WTC11 (cell line): ENCODE measurements around the gene MAML3. TPM values are rescaled to one million over a fixed set of nuclear protein-coding genes. Genes with fewer than 3 reads are reported as not detected.

Experiments used
- ATAC-seq: fragments of 200-7000 bp; cut with Tn5 transposase; 2 replicates; pipeline ENCODE4 v1.10.0; 2021; ENCODE audit warnings: mild to moderate bottlenecking, moderate library complexity
- CTCF ChIA-PET: fragments of 300-600 bp; sonication (Branson Sonifier 250); formaldehyde crosslinking; loops from one replicate; lab custom pipeline; 2021; ENCODE audit warnings: antibody characterized with exemption; lab: Charles Lee
- POLR2A ChIA-PET: fragments of 350-600 bp; sonication (Branson Sonifier 250); formaldehyde crosslinking; loops from one replicate; lab custom pipeline; 2021; ENCODE audit warnings: antibody characterized with exemption; lab: Charles Lee
- DNase-seq: peaks from one replicate; pipeline ENCODE4 v3.0.0; 2021; ENCODE audit warnings: low spot score
- H3K27ac Mint-ChIP-seq: 2 replicates; pipeline ENCODE4 v1.8.0; 2021; ENCODE audit warnings: mixed read lengths
- H3K27me3 Mint-ChIP-seq: 2 replicates; pipeline ENCODE4 v1.8.0; 2021; ENCODE audit warnings: low read depth, mild to moderate bottlenecking, moderate library complexity, mixed read lengths
- H3K36me3 Mint-ChIP-seq: 2 replicates; pipeline ENCODE4 v1.8.0; 2021; ENCODE audit warnings: mixed read lengths
- H3K4me1 Mint-ChIP-seq: 2 replicates; pipeline ENCODE4 v1.8.0; 2022; ENCODE audit warnings: mixed read lengths
- H3K4me3 Mint-ChIP-seq: 2 replicates; pipeline ENCODE4 v1.8.0; 2021; ENCODE audit warnings: mild to moderate bottlenecking, moderate library complexity, mixed read lengths
- H3K9me3 Mint-ChIP-seq: 2 replicates; pipeline ENCODE4 v1.8.0; 2021; ENCODE audit warnings: mixed read lengths
- AR ChIP-seq: fragments of 250-450 bp; sonication (Bioruptor Pico); IDR thresholded peaks from 2 replicates; pipeline ENCODE4 v1.9.0; 2021; ENCODE audit warnings: mild to moderate bottlenecking
- ATF6 ChIP-seq: sonication (generic); formaldehyde crosslinking; IDR thresholded peaks from 2 replicates; pipeline ENCODE4 v1.8.1; 2023; ENCODE audit warnings: mild to moderate bottlenecking, missing genetic modification reagents
- CBFB ChIP-seq: sonication (generic); formaldehyde crosslinking; IDR thresholded peaks from 2 replicates; pipeline ENCODE4 v1.8.1; 2022; ENCODE audit warnings: mild to moderate bottlenecking, low read depth, missing genetic modification reagents
- E2F1 ChIP-seq: sonication (generic); formaldehyde crosslinking; IDR thresholded peaks from 2 replicates; pipeline ENCODE4 v1.8.0; 2022; ENCODE audit warnings: mild to moderate bottlenecking, missing genetic modification reagents
- ETV6 ChIP-seq: sonication (generic); formaldehyde crosslinking; IDR thresholded peaks from 2 replicates; pipeline ENCODE4 v1.8.1; 2022; ENCODE audit warnings: mild to moderate bottlenecking, missing genetic modification reagents
- GTF2I ChIP-seq: fragments of 250-450 bp; sonication (Bioruptor Pico); conservative IDR thresholded peaks from 2 replicates; pipeline ENCODE4 v1.4.0; 2021; ENCODE audit warnings: mild to moderate bottlenecking
- NFE2L1 ChIP-seq: sonication (generic); formaldehyde crosslinking; IDR thresholded peaks from 2 replicates; pipeline ENCODE4 v1.8.1; 2023; ENCODE audit warnings: missing genetic modification reagents
- NFYB ChIP-seq: sonication (generic); formaldehyde crosslinking; conservative IDR thresholded peaks from 2 replicates; pipeline ENCODE4 v1.8.0; 2022; ENCODE audit warnings: low read depth, missing genetic modification reagents
- PRRX2 ChIP-seq: fragments of 250-450 bp; sonication (Bioruptor Pico); IDR thresholded peaks from 2 replicates; pipeline ENCODE4 v1.8.0; 2021; ENCODE audit warnings: mild to moderate bottlenecking
- ZNF263 ChIP-seq: sonication (generic); formaldehyde crosslinking; IDR thresholded peaks from 2 replicates; pipeline ENCODE4 v1.8.1; 2022; ENCODE audit warnings: low read depth, mild to moderate bottlenecking, moderate library complexity, missing genetic modification reagents
- ZNF512 ChIP-seq: sonication (generic); formaldehyde crosslinking; IDR thresholded peaks from 2 replicates; pipeline ENCODE4 v1.8.1; 2022; ENCODE audit warnings: missing genetic modification reagents, borderline replicate concordance
- ZNF532 ChIP-seq: fragments of 250-450 bp; sonication (Bioruptor Pico); IDR thresholded peaks from 2 replicates; pipeline ENCODE4 v1.9.0; 2021; ENCODE audit warnings: mild to moderate bottlenecking, borderline replicate concordance
- total RNA-seq: library from RNA; stranded (reverse); gene quantifications from 3 replicates; pipeline ENCODE4 v1.2.3, GENCODE V29; 2021

The MAML3 gene
- total RNA-seq, 1 experiment from 2014 or later = 7.4 TPM

GRCh38 chr4:139828966-139829664, 324.9 kb downstream of the MAML3 start:
- DNase-seq (no peak), ATAC-seq (no peak)
- no peaks in the 10 kb centered on the region for H3K9me3 Mint-ChIP-seq
- POLR2A ChIA-PET = no interaction called here
- TF ChIP-seq PRRX2 (CRISPR knock-in tag) (no peak), NFE2L1 (CRISPR knock-in tag) (0 out of 2 replicates have a peak, but pooled peaks have one; percentile 12), ETV6 (CRISPR knock-in tag) (no peak), ZNF512 (CRISPR knock-in tag) (peak; percentile 81; the same call in 1 of the 2 replicates)
- no peaks in the 10 kb centered on the region; the same call in 1 of the 2 replicates for H3K27me3 Mint-ChIP-seq
- H3K36me3 Mint-ChIP-seq = no peaks in the 10 kb centered on the region
- CTCF ChIA-PET = no interaction called here
- peaks cover 53% of the 10 kb centered on the region for H3K4me1 Mint-ChIP-seq
- no peak overlapping the region for H3K4me3 Mint-ChIP-seq
- H3K27ac Mint-ChIP-seq = no peak overlapping the region; the same call in 1 of the 2 replicates

- Mint-ChIP-seq H3K36me3 (peaks cover 4% of the 10 kb centered on the region), H3K27ac (peak overlapping the region; percentile 28), H3K4me1 (peaks cover 51% of the 10 kb centered on the region), H3K9me3 (peaks cover 4% of the 10 kb centered on the region), H3K27me3 (no peaks in the 10 kb centered on the region), H3K4me3 (no peak overlapping the region)
- DNase-seq (no peak), ATAC-seq (no peak)
- no peak for TF ChIP-seq ATF6 (CRISPR knock-in tag)
- no peak for TF ChIP-seq CBFB
- no peak for TF ChIP-seq GTF2I (CRISPR knock-in tag)
- TF ChIP-seq E2F1 (CRISPR knock-in tag) = no peak
- TF ChIP-seq ZNF263 = no peak
- TF ChIP-seq AR (CRISPR knock-in tag) = no peak
- TF ChIP-seq NFYB = no peak
- no peak for TF ChIP-seq ZNF532 (CRISPR knock-in tag)
- POLR2A ChIA-PET = interaction anchor here (1.4 kb wide), 1 partner anchor 12 kb away, joined by 3 read pairs; no protein-coding TSS in a partner anchor
- CTCF ChIA-PET = no interaction called here
These were observed 327.6 kb downstream of the MAML3 start for GRCh38 chr4:139826426-139826825.
